Hematopoietic multipotent progenitor cell (in vitro differentiated cells): ENCODE results near the gene PEX16. TPM values are rescaled to one million over a fixed set of nuclear protein-coding genes. Genes with fewer than 3 reads are reported as not detected.

Experiments used
- DNase-seq, 3 donors: peaks; one replicate each; pipeline ENCODE4 v3.0.0-alpha.2; 2011 to 2015; ENCODE audit warnings: low read depth in 2 of 3, low spot score in 2 of 3
- total RNA-seq: library from RNA; depleted of rRNA; stranded (reverse); fragments of >200 nt; gene quantifications from one replicate; pipeline ENCODE4 v1.2.3, GENCODE V29; 2012

The PEX16 gene
- total RNA-seq, 1 donor = 51.2 TPM

DNA sequence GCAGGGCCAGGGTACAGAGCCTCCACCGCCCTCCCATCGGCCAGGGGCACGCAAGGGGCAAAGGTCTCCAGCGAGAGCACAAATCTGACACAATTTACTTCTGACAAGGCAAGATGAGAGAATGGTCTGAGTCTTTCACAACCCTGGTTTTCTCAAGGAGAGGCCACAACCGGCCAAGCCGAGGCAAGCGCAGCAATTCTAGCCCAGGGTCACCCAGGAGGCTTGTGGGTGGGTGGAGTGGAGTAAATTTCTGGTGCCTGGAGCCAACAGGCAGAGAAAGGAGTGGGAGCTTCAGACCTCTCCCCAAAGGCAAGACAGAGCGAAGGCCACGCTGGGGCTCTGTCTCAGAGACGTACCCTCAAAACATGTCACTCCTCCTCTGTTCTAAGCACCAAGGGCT is 14.1 kb upstream of the PEX16 start:
- DNase-seq = no peak

DNA sequence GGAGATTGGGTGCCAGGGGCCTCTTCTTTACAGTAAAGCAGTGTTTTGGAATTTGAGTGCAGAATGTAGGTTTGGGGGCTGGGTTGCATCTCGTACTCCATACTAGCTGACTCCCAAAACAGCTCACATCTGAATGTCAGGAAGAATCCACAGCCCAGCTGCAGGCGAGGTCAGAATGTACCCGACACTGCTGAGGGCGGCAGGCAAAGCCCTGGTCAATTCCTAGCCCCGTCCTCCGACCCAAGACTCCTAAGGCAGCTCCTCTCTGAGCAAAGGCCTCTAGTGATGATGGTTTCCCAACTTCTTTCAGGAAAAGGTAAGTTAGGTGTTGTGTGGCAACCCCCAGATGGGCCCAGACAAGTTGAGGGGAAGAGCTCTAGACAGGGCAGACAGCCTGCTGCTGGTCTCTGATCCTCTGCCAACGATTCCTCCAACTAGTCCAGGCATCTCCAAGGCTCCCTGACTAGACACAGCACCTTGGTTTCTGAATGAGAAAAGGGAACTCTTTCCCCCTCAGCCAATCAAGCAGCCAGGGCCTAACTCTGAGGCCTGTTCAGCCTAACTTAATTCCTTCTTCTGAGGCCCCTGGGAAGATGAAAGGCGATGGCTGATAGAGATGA is 13.4 kb upstream of the PEX16 start:
- DNase-seq = no peak

GRCh38 chr11:45930031-45930794 is 12.5 kb upstream of the PEX16 start:
- DNase-seq = peak in 1 of 3 donors; percentile 69

GRCh38 chr11:45929486-45930030 is 11.9 kb upstream of the PEX16 start:
- no peak for DNase-seq

DNA sequence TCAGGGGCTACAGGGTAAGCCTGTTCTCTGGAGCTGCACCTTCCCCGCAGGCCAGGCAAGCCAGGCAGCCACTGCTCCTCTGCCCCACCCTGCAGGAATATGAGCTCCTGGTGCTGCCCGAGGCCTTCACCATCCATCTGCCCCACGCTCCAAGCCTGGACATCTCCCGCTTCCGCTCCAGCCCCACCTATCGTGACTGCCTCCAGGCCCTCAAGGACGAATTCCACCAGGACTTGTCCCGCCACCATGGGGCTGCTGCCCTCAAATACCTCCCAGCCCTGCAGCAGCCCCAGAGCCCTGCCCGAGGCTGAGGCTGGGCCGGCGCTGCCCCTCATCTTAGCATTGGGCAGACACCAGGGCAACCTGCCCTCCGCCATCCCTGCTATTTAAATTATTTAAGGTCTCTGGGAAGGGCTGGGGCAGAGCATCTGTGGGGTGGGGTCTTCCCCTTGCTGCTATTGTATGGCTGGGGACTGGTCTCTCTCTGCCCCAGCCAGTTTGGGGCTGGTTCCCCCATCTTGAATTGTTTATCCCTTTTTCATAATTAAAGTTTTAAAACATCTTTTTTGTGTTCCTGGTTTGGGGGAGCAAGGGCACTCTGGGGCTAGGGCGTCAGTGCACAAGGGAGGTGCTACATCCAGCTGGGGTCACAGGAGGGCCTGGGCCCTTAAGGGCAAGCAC is 11.0 kb upstream of the PEX16 start:
- no peak for DNase-seq

DNA sequence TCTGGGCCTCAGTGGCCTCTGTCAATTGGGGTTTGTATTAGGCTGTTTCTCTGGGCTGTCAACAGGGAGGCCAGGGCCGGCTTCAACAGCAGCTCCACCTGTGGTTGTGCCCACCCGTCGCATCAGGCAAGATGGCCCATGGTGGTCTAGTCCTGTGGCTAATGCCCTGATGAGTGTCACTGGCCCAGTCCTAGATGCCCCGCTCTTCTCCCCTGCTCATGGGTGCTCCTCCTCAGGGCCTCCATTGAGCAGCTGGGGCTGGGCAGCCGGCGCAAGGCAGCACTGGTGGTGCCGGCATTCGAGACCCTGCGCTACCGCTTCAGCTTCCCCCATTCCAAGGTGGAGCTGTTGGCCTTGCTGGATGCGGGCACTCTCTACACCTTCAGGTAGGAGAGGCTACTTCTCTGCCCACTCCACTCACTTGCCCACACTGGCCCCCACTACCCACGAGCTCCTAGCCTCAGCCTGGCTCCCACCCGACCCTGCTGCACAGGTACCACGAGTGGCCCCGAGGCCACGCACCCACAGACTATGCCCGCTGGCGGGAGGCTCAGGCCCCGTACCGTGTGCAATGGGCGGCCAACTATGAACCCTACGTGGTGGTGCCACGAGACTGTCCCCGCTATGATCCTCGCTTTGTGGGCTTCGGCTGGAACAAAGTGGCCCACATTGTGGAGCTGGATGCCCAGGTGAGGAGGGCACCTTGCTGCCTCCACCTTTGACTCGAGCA is 10.2 kb upstream of the PEX16 start:
- no peak for DNase-seq

GRCh38 chr11:45927332-45927683 is 9.6 kb upstream of the PEX16 start:
- no peak for DNase-seq

- DNase-seq = no peak
Observed at GRCh38 chr11:45926536-45927331, 9.1 kb upstream of the PEX16 start.

DNA sequence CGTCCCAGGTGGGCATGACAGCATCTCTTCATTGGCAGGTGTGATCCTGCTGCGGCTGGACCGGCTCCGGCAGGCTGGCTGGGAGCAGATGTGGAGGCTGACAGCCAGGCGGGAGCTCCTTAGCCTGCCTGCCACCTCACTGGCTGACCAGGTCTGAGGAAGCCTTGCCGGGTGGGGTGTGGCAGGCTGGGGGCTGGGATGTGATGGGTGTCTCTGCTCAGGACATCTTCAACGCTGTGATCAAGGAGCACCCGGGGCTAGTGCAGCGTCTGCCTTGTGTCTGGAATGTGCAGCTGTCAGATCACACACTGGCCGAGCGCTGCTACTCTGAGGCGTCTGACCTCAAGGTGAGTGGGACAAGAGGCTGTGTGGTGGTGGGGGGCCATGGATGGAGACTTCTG is 8.3 kb upstream of the PEX16 start:
- DNase-seq = no peak

- no peak for DNase-seq
Observed at GRCh38 chr11:45925550-45925949, 7.9 kb upstream of the PEX16 start.

DNA sequence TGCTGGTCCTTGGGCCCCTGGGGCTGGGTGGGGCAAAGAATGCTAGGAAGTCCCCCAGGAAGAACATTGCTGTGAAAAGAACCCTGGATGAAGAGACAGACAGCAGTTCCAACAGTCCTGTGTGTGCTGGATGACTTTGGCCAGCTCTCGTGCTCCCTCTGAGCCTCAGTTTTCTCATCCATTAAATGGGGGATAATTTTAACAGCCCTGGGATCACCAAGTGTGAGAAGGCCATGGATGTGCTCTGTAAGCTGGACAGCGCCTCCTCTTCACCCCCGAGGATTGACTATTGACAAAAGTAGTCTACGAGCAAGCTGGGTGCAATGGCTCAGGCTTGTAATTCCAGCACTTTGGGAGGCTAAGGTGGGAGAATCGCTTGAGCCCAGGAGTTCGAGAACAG is 7.2 kb upstream of the PEX16 start:
- DNase-seq = no peak

GRCh38 chr11:45924036-45924915 is 6.6 kb upstream of the PEX16 start:
- no peak for DNase-seq

GRCh38 chr11:45922425-45923082 is 4.9 kb upstream of the PEX16 start, which contains the start of gene LARGE2:
LARGE2 (plus strand) TSS chr11:45922656; CDS start chr11:45922883, 227 bp downstream.
- DNase-seq = no peak

- DNase-seq = no peak
Observed at GRCh38 chr11:45921561-45922424, 4.1 kb upstream of the PEX16 start.

DNA sequence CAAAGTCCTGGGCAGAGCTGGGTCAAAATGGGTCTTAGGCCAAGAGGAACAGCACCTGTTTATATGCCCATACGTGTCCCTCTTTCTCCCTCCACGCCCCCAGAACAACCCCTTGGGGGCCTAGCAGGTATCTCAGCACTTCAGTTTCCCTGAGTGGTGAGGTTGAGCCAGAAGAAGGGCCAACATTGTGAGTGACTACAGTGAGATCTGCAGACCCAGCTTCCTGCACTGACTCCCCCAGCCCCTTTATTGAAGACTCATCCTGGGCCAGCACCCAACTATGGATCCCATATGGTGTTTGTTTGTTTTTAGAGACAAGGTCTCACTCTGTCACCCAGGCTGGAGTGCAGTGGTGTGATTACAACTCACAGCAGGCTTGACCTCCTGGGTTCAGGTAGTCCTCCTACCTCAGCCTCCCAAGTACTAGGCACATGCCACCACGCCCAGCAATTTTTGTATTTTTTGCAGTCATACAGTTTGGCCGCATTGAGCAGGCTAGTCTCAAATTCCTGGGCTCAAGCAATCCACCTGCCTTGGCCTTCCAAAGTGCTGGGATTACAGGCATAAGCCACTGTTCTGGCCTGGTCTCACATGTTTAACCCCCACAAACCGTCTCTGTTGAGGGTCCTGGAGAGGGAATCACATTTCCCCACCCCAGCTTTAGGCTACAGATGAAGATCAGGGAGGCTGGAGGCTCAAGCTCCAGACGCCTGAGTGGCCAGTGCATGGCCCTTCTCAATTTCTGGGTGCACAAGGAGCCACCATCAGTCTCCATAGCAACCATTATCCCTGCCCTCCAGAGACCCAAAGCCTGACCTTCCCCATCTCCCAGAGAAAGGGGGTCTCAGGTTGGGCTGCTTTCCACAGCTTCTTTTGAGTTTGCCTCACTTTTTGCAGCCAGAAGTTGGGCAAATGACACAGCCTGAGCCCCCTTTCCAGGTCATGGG is 3.1 kb upstream of the PEX16 start:
- DNase-seq = no peak

- peak in 1 of 3 donors; percentile 14 for DNase-seq
Observed at GRCh38 chr11:45919806-45920530, 2.3 kb upstream of the PEX16 start.
